D341Med (cell line): ENCODE results near the gene EEF1AKMT2.
A peak's percentile ranks its signal among the peaks of the same experiment; 100 is the strongest.
"Not testable (repeated sequence)": the region's sequence is repeated elsewhere in the genome, so short reads cannot be mapped to it uniquely, and the experiment has no call there.

ENCODE experiments used
- DNase-seq: peaks from one replicate; pipeline ENCODE4 v3.0.0; 2012; ENCODE audit warnings: low spot score

The EEF1AKMT2 gene

DNA sequence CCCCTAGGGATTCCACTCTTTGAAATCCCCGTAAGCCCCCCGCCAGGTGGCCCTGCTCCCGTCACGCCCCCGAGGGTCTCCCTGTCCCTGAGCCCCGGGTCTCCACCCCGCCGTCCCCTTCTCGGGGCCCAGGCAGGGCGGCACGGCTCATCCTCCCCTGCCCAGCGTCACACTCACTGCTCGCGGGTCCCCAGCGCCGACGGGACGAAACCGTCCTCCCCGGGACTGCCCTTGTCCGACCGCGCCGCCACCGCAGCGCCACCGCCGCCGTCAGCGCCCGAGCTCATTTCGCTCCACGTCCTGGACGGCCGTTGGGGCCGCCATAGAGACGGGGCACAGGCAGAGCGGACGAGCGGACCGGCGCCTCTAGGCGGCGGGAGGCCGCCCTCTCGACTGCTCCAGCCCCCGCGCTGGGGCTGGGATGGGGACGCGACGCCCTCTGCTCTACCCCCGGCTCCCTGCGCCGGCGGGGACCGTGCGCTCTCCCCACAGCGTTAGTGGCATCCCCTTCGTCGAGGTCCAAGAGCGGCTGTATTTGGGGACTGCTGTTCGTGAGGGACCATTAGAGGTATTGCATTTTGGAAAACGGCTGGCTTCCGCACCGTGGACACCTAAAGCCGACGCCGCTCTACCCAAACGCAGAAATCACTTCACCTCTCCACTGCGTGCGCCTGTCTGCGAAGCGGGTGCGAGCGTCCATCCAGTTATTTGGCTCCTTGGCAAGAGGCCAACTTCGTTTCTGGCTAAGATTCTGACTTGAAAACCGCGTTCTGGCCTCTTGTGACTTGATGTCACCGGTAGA is at the start of gene EEF1AKMT2:
EEF1AKMT2 (minus strand) TSS at position 341 of the 802 bp plus-strand sequence; CDS start at position 287, 54 bp downstream.
- peak; percentile 90 for DNase-seq

DNA sequence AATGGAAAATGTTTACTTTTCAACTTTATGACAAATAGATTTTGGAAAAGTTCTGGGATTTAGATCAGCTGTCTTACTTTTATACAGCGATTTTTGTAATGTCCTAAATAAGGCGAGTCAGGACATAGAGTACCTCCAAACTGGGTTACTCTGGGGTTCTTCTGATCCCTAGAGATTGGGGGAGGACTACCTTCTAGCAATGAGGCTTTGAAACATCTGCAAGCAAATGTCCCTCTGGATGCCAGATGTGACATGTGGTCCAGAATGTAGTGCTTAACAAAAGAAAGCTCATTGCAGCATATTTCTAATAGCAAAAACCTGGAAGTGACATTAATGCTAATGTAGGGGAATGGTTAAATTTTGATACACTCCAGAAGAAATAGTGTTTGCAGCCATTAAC is 46.0 kb upstream of the EEF1AKMT2 start:
- no peak for DNase-seq

DNA sequence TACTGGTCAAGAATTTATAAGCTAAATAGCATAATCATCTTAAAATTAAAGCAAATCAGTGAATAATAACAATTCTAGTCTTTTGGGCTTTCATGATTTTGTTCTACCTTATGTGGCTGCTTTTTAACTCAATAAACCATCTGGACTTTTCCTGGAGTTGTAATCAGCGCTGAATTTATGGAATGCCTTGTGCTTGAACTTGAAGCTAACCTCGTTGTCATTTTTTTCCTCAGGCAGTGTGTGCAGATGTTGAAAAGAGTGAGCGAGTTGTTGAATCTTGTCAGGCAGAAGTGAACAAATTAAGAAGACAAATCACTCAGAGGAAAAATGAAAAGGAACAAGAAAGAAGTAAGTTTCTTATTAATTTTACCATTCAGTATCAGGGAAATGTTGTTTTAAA is 39.4 kb upstream of the EEF1AKMT2 start:
- no peak for DNase-seq

DNA sequence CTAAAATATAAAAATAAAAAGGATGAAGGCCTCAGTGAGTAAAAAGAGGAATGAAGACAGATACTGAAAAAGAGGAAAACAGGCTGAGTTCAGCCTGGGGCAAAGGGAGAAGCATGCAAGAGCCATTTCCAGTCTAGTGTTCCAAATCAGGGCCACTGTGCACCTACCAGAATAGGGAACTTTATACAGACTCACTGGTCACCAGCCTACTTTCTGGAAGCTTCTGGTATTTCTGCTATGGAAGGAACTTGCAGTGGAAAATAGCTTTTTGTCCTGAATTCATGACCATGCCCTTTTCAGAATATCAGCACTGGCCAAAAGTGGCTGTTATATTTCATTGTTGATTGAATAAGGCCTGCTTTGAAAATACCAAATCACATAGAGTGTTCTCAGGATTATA is 38.8 kb upstream of the EEF1AKMT2 start:
- no peak for DNase-seq

DNA sequence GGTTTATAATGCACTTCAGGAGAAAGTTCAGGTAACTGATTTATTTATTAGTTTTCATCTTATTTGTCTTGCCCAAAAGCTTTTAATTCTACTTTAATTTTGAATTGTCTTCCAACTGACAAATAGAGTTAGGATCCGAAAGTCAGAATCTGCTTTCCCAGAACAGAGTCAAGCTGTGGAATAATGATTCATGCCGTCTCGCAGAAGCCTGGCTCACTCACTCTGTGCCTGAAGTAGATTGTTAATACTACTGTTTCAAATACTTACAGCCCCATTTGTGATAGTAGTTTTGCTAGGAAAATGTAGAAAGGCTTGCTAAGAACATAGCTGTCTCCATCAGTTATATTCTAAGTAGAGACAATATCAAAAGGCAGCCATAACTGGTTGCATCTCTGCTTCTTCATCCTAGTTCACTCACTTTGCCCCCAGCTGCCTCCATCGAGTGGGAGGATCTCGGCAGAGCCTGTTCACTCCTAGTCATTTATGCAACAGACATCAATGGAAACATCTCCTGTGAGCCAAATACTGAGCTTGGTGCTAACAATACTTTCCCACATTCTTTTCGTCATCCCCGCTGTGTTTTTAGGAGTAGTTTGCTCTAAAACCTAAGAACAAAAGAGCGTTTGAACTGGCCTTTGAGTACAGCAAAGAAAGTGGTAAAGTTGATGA is 37.9 kb upstream of the EEF1AKMT2 start:
- DNase-seq, result no peak

DNA sequence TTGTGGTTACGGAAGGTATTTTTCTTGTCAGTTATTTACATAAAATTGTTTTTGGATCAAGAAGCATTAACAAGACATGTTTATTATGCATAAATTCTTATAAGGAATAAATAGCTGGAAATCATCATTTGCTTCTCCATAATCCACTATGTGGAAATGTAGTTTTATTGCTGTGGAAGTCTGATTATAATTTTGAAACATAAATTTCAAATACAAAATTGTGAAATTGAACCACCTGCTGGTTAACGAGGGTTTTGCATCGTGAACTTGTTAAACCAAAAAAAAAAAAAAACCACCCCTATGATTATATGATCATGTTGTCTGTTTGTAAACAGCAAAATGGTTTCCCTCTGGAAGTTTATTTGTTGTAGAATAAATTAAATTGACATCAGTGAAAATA is 35.8 kb upstream of the EEF1AKMT2 start:
- DNase-seq, result peak; percentile 35

DNA sequence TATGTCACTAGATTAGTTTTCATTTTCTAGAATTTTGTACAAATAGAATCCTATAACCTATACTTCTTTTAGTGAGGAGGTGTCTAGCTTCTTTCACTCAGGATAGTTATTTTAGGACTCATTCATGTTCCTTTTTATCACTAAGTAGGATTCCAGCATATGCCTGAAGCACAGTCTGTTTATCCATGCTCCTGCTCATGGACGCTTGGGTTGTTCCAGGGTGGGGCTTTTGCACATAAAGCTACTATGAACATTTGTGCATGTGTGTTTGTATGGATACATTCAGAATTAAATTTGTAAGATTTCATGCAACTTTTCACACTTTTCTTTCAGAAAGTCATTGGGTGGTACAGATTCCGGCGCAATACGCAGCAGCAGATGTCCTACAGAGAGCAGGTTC is 34.6 kb upstream of the EEF1AKMT2 start:
- no peak for DNase-seq

DNA sequence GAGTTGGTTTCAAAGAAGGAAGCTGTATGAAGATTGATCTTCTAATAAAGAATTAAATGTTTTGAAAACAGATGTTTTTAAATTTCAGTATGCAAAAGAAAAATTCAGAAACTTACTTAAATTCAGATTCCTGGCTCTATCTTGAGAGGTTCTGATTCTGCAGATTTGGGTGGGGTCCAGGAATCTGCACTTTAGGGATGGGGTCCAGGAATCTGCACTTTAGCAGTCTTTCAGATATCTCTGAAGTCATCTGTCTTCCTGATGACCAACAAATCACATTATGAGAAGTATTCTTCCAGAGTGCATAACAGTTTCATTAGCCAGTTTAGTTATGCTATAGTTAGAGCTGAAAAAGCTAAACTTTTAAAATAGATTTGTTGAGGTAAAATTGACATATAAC is 34.0 kb upstream of the EEF1AKMT2 start:
- no peak for DNase-seq

DNA sequence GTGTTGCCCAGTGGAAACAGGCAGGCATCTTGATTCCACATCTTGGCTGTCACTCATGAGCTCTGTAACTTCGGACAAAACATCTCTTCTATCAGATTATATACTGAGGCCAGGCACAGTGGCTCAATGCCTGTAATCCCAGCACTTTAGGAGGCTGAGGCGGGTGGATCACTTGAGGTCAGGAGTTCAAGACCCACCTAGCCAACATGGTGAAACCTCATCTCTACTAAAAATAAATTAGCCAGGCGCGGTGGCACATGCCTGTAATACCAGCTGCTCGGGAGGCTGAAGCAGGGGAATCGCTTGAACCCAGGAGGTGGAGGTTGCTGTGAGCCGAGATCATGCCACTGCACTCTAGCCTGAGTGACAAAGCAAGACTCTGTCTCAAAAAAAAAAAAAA is 33.2 kb upstream of the EEF1AKMT2 start:
- DNase-seq, result not testable (repeated sequence)

DNA sequence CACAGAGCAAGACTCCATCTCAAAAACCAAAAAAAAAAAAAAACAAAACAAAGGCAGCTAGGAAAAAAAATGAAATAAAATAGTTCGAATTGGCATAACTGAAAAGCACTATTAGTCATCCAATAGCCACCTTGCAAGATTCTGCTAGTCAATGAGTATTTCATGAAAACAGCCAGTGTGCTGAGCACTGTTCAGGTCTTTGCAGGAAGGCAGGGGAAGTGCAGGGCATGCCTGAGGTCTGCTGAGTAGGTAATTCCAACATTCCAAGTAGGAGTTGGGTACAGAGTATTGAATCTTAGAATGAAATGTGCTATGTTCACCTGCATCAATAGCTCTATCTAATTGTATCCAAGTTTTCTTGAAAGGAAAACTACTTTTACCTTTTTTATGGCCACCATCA is 32.8 kb upstream of the EEF1AKMT2 start:
- no peak for DNase-seq

DNA sequence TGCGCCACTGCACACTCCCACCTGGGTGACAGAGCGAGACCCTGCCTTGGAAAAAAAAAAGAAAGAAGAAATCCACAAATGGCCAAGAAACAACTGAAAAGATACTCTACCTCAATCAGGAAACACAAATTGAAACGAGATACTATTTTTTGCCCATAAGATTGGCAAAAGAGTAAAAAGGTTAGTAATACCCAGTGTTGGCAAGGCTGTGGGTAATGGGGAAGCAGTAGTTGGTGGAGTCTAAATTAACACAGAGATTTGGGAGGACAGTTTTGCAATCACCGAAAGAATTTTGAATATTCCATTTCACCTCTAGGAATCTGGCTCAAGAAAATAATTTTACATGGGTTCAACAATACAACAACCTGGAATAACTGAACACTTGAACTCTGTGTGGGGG is 29.8 kb upstream of the EEF1AKMT2 start:
- no peak for DNase-seq

DNA sequence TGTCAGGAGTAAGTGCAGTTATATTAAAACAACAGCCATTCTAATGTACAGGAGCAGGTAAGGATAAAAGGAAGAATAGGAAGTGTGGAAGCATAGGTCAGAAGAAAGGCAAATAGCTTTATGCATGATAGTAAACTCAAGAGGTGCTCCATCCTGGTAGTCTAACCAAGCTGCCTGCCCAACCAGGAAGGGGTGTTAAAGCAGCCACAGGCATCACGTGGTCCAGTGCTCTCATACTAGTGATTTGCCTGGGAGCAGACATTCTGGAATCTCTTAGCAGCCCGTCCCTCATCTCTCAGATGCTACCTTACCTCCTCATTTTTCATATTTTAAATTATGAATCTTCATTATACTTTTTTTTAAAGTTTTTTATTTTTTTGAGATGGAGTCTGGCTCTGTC is 28.4 kb upstream of the EEF1AKMT2 start:
- no peak for DNase-seq

DNA sequence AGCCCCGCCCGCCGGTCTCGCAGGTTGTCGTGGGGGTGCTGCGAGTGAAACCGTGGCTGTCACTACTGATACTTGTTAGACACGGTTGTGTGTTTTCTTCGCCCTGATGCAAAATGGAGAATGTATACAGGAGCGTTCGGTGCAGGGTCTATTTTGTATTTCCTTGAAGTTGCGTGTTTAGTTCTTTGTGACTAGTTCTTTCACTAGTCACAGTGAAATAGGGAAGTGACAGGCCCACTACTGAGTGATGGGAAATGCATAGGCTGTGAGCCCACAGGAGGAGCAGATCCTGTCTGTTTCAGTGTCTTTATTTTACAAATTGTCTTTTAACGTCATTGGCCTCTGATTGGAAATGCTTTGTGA is 10.6 kb upstream of the EEF1AKMT2 start:
- DNase-seq, result no peak

DNA sequence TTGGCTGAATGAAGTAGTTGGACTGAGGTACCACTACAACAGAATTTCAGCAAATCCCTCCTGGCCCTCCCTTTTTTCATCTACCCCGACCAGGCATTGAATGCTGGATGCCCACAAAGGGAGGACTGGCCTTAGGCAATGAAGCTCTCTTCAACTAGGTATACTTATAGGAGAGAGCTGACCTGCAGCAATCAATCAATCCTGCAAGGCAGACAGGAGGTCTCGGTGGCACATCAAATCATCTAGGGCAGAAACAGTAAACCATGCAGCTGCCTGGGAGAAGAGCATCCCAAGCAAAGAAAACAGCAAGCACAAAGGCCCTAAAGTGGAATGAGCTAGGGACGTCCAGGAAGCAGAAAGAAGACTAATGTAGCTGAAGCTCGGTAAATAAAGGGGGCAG is 7.5 kb upstream of the EEF1AKMT2 start:
- no peak for DNase-seq

DNA sequence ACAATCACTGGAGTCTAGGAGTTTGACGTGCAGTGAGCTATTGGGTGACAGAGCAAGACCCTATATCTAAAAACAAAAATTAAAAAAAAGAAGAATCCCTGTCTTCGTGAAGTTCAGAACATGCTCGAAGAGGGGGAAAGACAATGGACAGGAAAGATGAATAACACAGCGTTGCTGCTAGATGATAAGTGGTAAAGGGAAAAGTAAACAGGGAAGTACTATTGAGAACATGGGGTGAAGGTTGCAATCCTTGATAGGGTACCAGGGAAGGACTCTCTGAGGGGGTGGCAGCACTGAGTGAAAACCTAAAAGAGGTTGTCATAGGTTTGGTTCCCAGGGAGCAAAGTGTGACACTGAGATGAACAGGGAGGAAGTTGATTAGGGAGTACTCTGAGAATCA is 7.1 kb upstream of the EEF1AKMT2 start:
- no peak for DNase-seq

DNA sequence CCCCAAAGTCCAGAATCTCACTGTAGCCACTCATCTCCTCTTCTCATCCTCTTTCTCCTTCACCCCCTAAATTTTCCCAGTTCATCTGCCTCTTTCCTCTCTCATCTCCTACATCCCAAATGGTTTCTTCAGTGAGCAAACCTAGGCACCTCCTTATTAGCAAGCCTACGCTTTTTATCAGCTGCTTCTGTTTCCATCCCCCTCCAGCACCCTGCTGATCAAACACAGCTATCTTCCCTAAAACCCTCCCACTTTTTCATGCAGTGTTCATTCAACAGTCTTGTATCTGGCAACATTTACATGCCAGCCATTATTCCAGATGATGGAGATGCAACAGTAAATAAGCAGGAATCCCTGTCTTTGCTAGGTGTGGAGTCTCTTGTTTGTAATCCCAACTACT is 6.7 kb upstream of the EEF1AKMT2 start:
- no peak for DNase-seq

DNA sequence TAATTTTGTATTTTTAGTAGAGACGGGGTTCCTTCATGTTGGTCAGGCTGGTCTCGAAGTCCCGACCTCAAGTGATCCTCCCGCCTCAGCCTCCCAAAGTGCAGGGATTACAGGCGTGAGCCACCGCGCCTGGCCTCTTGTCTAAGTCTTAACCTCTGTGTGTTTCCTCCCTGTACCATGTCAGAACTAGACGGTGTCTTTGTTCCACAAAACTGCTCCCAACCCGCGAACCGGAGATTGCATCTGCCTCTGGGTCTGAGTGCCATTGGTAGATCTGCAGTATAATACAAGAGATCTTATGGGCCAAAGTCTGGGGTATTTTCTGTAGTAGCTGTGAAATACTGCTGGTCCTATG is 1.3 kb upstream of the EEF1AKMT2 start:
- no peak for DNase-seq

DNA sequence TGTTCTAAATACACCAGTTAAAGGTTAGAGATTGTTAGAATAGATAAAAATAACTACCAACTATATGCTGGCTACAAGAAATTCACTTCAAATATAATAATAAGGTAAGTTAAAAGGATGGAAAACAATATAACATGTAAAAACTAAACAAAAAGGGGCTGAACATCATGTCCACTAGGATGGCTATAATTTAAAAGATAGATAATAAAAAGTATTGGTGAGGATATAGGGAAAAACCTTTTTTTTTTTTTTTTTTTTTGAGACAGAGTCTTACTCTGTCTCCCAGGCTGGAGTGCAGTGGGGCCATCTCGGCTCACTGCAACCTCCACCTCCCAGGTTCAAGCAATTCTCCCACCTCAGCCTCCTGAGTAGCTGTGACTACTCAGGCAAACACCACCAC is 8.8 kb downstream of the EEF1AKMT2 start:
- DNase-seq, result not testable (repeated sequence)

DNA sequence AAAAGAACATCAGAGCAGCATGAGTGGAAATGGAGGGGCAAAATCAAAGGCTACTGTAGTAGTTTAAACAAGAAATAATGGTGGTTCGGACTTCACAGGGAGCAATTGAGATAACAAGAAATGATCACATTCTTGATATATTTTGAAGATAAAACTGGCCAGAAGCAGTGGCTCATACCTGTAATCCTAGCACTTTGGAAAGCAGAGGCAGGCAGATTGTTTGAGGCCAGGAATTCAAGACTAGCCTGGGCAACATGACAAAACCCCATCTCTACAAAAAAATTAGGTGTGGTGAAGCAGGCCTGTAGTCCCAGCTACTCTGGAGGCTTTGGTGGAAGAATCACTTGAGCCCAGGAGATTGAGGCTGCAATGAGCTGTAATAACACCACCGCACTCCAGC is 22.9 kb downstream of the EEF1AKMT2 start:
- DNase-seq, result no peak

DNA sequence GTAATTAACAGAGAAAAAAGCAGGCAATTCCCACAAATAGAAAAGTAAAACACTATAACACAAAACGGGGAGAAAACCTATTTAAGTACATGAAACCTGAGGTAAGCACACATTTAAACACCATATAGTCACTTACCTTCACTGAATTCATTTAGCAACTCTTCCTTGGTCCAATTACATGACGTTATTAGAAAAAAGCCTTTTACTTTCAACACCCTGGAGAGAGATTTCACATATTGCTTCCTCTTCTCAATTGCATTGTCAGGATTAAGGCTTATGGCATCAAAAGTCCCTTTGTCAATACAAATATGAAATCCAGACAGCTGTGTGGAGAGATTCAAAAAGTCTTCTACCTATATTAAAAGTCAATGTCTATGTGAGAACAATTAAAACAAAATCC is 26.4 kb downstream of the EEF1AKMT2 start:
- DNase-seq, result no peak

DNA sequence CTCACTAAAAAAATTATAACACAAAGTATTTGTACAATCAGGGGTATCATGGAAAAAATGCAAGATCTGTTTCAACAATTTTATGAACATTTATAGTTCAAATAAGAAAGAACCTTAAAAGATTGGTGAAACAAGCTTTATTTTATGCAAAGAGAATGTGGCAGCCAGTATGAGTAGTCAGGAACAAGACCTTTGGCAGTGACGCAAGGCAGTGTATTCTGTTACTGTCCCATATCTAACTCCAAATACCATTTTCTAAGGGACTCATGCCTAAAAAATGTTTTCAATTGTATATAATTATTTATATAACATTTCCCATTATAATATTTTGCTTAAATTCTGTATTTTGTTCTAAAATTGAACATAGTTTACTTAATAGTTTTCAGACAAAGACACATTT is 28.4 kb downstream of the EEF1AKMT2 start:
- DNase-seq, result no peak

DNA sequence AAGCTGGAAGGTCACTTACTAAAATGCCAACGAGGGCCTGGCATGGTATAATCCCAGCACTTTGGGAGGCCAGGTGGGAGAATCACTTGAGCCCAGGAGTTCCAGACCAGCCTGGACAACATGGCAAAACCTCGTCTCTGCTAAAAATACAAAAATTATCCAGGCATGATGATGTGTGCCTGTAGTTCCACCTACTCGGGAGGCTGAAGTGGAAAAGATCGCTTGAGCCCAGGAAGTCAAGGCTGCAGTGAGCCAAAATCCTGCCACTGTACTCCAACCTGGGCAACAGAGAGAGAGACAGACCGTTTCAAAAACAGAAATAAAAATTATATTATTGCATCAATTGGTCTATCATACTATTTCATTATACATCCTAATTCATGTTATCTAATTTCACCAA is 29.4 kb downstream of the EEF1AKMT2 start:
- no peak for DNase-seq

DNA sequence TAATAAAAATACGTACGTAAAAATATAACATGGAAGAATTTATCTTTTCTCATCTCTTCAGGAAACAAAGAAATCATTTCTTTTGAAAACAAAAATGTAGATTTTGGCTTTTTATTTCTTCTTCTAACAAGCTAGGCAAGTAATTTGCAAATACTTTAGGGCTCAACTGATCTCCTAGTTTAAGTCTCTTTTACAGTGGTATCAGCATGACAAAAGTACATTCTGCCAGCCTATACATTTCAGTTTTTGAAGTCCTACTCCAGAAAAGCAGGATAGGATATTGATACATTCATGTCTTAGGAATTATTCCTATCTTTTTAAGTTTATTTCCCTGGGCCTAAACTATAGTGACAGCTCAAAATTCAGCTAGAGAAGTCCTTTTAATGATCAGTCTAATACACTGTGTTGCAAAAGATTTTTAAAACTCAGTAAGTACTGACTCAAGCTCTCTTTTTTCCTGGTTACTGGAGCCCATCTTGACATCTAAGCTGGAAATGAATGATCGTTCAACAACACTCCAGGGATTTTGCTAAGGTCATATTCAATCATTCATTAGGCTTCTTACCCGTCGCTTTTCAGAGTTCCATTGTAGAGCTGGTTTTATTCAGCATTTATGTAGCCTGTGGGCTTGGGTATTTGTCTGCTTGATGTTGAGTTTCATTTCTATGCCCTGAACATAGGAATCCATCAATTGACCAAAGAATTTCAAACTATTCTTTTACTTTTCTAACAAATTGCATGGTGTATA is 35.4 kb downstream of the EEF1AKMT2 start:
- no peak for DNase-seq
